ENCODE results near the gene PCA3. TPM values are rescaled to one million over a fixed set of nuclear protein-coding genes. Genes with fewer than 3 reads are reported as not detected.

Gene PCA3
- total RNA-seq, 1 experiment from 2014 or later: not detected

GRCh38 chr9:76718166-76718565 is 46.1 kb upstream of the PCA3 start:
- no peak overlapping the region for H3K27ac ChIP-seq (ENCODE audit: low read length)
- no peak for DNase-seq (ENCODE audit: low read depth, low spot score)
- ATAC-seq: no peak
- no peaks in the 10 kb centered on the region for H3K4me1 ChIP-seq (ENCODE audit: control insufficient read depth, insufficient read depth, low read length)
- no peaks in the 10 kb centered on the region for H3K27me3 ChIP-seq (ENCODE audit: control insufficient read depth, insufficient read depth, low read length)
- ChIA-PET CTCF (interaction anchor here (0.7 kb wide), 1 partner anchor 49 kb away, joined by 3 read pairs; no protein-coding TSS in a partner anchor), POLR2A (no interaction called here)
- H3K36me3 ChIP-seq (ENCODE audit: control insufficient read depth, insufficient read depth, low read length): no peaks in the 10 kb centered on the region
- in situ Hi-C loops (cut with HindIII; ENCODE audit: low pct_unique_long_range_greater_than_20kb, low sequenced_read_pairs): no loop called here
- no peak overlapping the region for H3K4me3 ChIP-seq (ENCODE audit: low read depth in 2 of 2, low read length in 2 of 2)
- intact Hi-C loops (cut with micrococcal nuclease; ENCODE audit: unreplicated experiment): no loop called here
- BruUV-seq (replicated peaks): no TSS peak
- 0 out of 2 replicates have a peak, but pooled peaks have one; percentile 6 for TF ChIP-seq CTCF (IDR thresholded peaks at IDR 0.05)
- no peak for TF ChIP-seq REST (IDR thresholded peaks at IDR 0.05; ENCODE audit: insufficient read depth in 1 of 2, low read depth in 2 of 2, low read length in 1 of 2)
- H3K9me3 ChIP-seq (ENCODE audit: control insufficient read depth, insufficient read depth, low read depth, low read length): no peaks in the 10 kb centered on the region

- in situ Hi-C loops (cut with HindIII; ENCODE audit: low pct_unique_long_range_greater_than_20kb, low sequenced_read_pairs) (no loop called here), intact Hi-C loops (cut with micrococcal nuclease; ENCODE audit: unreplicated experiment) (no loop called here)
- Histone ChIP-seq H3K27ac (ENCODE audit: low read length) (no peak overlapping the region), H3K4me1 (ENCODE audit: control insufficient read depth, insufficient read depth, low read length) (no peaks in the 10 kb centered on the region), H3K4me3 (ENCODE audit: low read depth in 2 of 2, low read length in 2 of 2) (no peak overlapping the region), H3K36me3 (ENCODE audit: control insufficient read depth, insufficient read depth, low read length) (no peaks in the 10 kb centered on the region), H3K9me3 (ENCODE audit: control insufficient read depth, insufficient read depth, low read depth, low read length) (no peaks in the 10 kb centered on the region), H3K27me3 (ENCODE audit: control insufficient read depth, insufficient read depth, low read length) (no peaks in the 10 kb centered on the region)
- ATAC-seq: no peak
- POLR2A ChIA-PET: no interaction called here
- DNase-seq (ENCODE audit: low read depth, low spot score): no peak
- no peak for TF ChIP-seq POLR2AphosphoS5 (IDR thresholded peaks at IDR 0.05; ENCODE audit: low read depth, low read length)
- TF ChIP-seq SIN3A (IDR thresholded peaks at IDR 0.05; ENCODE audit: borderline replicate concordance, insufficient read depth, low read depth, low read length): no peak
- no peak for TF ChIP-seq CTCF (IDR thresholded peaks at IDR 0.05)
- TF ChIP-seq REST (IDR thresholded peaks at IDR 0.05; ENCODE audit: insufficient read depth in 1 of 2, low read depth in 2 of 2, low read length in 1 of 2): no peak
- no peak for TF ChIP-seq TCF7L2 (IDR thresholded peaks at IDR 0.05; ENCODE audit: low read depth, low read length)
- BruUV-seq (replicated peaks): no TSS peak
- CTCF ChIA-PET: no interaction called here
Measured at GRCh38 chr9:76720245-76720644, 44.0 kb upstream of the PCA3 start.

Measured in Panc1 (cell line).